Right ventricle myocardium inferior (tissue), 1 donor: ENCODE measurements around the gene MED14. TPM values are rescaled to one million over a fixed set of nuclear protein-coding genes. Genes with fewer than 3 reads are reported as not detected.
"Not testable (repeated sequence)": the region's sequence is repeated elsewhere in the genome, so short reads cannot be mapped to it uniquely, and the experiment has no call there.

Experiments
- ATAC-seq: fragments of 200-7000 bp; cut with Tn5 transposase; one replicate; pipeline ENCODE4 v1.9.1; 2020; ENCODE audit warnings: mild to moderate bottlenecking, moderate library complexity
- DNase-seq: peaks from one replicate; pipeline ENCODE4 v3.0.0; 2021; ENCODE audit errors: missing footprints
- intact Hi-C: fragments of 100-400 bp; cut with DNase I; formaldehyde crosslinking; loops from one replicate; pipeline ENCODE4 v1.11.0; 2022
- total RNA-seq: library from RNA; stranded (reverse); fragmentation: NEBNext Ultra II Directional; extraction: Animal tissue kit (Norgen Biotek cat#: 25700); gene quantifications from one replicate; pipeline ENCODE4 v1.2.1, GENCODE V29; 2021
- donor health status: DM: no; HTN: yes; CAD: no; lungs with severe emphysema.

The MED14 gene
- total RNA-seq, 1 donor from 2014 or later = 26.3 TPM

GRCh38 chrX:40734971-40735324 lies 394 bp downstream of the MED14 start:
- intact Hi-C loops = loop anchor here (1.0 to 10.0 kb wide), 2 partner anchors 20 to 80 kb away; no protein-coding TSS in a partner anchor
- DNase-seq (no peak), ATAC-seq (peak; percentile 6)

GRCh38 chrX:40733706-40734105 lies 1.6 kb downstream of the MED14 start:
- DNase-seq = no peak
- intact Hi-C loops = loop anchor here (10.0 kb wide), 1 partner anchor 79 kb away; no protein-coding TSS in a partner anchor
- no peak for ATAC-seq

DNA sequence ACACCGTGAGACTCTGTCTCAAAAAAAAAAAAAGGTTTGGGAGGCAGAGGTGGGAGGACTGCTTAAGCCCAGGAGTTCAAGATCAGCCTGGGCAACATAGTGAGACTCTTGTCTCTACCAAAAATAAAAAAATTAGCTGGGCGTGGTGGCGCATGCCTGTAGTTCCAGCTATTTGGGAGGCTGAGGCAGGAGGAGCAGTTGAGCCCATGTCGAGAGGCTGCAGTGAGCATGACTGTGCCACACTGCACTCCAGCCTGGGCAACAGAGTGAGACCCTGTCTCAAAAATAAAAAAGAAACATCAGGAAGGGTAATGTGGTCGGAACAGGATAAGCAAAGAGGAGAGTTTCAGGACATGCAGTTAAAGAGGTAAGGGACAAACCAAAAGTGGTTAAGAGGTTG lies 2.8 kb downstream of the MED14 start:
- intact Hi-C loops = loop anchor here (10.0 kb wide), 1 partner anchor 78 kb away; no protein-coding TSS in a partner anchor
- ATAC-seq, DNase-seq: not testable (repeated sequence)

GRCh38 chrX:40729598-40730584 lies 5.5 kb downstream of the MED14 start:
- ATAC-seq = no peak
- DNase-seq = no peak
- intact Hi-C loops = loop anchor here (10.0 kb wide), 1 partner anchor 75 kb away; no protein-coding TSS in a partner anchor

GRCh38 chrX:40727581-40728252 lies 7.6 kb downstream of the MED14 start:
- no peak for ATAC-seq
- DNase-seq = no peak
- intact Hi-C loops = no loop called here

- DNase-seq (no peak), ATAC-seq (no peak)
- intact Hi-C loops = no loop called here
Measured at GRCh38 chrX:40727093-40727492, 8.2 kb downstream of the MED14 start.

DNA sequence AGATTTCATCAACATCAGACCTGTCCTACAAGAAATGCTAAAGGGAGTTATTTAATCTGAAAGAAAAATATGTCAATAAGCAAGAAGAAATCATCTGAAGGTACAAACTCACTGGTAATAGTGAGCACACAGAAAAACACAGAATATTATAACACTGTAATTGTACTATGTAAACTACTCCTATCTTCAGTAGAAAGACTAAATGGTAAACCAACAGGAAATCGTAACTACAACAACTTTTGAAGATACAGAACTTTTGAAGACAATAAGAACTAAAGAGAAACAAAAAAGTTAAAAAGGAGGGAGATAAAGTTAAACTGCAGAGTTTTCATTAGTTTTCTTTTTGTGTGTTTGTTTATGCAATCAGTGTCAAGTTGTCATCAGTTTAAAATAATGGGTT lies 12.4 kb downstream of the MED14 start:
- no peak for ATAC-seq
- DNase-seq = no peak
- intact Hi-C loops = no loop called here

DNA sequence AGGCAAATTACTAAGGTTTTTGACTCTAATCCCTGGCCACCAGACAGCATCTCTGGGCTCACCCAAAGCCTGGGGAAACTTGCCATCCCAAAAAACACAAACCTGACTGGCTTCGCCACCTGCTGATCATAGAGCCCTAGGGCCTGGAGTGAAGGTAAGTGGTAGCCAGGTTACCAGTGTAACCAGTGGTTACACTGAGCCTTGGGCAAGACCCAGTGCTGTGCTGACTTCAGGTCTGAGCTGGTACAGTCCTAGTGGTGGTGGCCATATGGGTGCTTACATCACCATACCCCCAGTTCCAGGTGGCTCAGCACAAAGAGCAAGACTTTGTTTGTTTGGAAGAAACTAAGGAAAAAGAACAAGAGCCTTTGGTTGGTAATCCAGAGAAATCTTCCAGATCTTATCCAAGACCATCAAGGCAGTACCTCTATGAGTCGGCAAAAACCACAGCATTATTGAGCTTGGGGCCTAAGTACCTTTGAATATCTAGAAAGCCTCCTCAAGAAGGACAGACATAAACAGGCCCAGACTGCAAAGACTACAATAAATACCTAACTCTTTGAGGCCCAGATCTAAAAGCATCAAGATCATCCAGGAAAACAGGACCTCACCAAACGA lies 13.7 kb downstream of the MED14 start:
- DNase-seq (no peak), ATAC-seq (no peak)
- intact Hi-C loops = no loop called here

GRCh38 chrX:40720792-40721191 lies 14.6 kb downstream of the MED14 start:
- ATAC-seq (no peak), DNase-seq (no peak)
- intact Hi-C loops = no loop called here

GRCh38 chrX:40720339-40720738 lies 15.0 kb downstream of the MED14 start:
- DNase-seq = no peak
- ATAC-seq = no peak
- intact Hi-C loops = no loop called here

DNA sequence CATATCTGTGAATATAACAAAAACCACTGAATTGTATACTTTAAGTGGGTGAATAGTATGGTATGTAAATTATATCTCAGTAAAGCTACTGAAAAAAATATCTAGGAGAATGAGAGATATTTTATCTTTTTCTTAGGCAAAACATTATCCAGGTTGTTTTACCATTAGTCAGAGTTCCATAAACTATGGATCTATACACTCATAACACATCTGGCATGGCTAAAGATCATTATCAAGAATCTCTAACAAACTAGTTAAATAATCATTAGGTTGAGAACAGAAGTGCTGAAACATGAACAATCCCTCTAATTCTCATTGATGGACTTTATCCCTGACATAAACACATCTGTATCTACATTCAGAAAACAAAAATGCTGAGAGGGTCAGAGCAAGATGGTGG lies 15.6 kb downstream of the MED14 start:
- intact Hi-C loops = no loop called here
- DNase-seq (no peak), ATAC-seq (no peak)

DNA sequence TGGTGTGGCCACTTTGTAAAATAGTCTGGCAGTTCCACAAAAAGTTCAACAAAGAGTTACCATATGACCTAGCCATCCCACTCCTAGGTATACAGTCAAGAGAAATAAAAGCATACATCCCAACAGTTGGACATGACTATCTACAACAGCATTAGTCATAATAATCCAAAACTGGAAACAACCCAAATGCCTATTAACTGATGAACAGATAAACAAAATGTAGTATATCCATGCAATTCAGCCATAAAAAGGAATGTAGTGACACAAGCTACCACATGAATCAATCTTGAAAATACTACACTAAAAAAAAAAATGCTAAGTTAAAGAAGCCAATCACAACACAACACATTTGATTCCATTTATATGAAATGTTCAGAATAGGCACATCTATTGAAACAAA lies 16.1 kb downstream of the MED14 start:
- no peak for ATAC-seq
- DNase-seq = no peak
- intact Hi-C loops = no loop called here

- no peak for DNase-seq
- intact Hi-C loops = no loop called here
- ATAC-seq = no peak
Measured at GRCh38 chrX:40709395-40709794, 25.9 kb downstream of the MED14 start.

DNA sequence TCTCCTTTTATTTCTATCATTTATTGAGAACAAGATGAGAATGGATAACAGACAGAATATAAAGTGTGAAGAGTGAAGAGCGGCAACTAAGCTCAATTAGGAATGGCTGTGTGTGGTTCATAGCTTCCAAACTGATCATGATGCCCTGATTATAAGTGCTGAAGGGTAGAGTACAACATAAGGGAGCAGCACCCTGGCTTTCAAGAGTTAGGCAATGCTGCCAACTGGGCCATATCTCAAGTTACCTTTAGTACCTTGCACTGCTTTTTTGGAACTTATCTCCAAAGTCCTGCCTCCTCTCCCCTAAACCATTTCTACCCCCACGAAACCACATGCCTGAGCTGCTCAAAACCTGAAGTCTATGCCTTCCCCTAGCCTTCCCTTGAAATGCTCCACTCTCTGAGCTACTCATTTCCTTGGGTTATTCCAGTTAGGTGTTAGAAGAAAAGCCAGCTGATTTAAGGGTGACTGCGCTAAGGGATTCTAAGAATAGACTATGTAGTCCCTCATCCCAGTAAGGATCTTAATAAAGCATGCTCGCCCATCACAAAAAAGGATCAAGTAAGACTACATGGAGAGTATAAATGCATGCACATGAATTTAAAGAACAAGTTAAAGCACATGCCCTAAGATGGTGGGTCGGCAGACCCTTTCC lies 29.6 kb downstream of the MED14 start:
- ATAC-seq = no peak
- no peak for DNase-seq
- intact Hi-C loops = no loop called here

DNA sequence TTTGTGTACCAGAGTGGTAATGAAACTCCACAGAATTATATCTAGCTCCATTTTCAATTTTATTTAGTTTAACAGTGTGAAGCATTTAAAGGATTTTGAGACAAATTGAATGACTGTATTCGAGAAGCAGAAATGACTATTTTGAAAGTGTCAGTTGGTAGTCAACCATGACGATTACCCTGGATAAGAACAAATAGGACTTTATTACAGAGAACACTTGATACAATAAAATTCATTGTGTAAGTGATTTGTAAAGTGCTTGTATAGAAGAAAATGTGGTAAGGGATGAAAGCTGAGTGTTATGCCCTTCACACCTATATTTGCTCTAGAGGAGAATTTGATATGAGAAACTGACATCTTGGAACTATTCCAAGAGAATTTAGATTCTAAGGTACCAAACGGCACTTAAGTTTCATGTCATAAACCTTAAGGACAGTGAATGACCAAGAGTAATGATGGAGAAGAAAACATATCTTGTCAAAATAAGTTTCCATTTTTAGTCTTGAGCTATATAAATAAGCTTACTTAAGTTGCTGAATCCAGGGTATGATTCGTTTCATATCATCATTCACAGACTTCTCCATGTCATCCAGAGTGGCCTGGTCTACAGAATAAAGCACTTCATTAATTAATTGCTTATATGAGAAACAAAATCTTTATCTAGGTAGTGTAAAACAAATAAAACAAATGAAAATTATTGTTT lies 34.6 kb downstream of the MED14 start:
- no peak for ATAC-seq
- intact Hi-C loops = no loop called here
- no peak for DNase-seq

DNA sequence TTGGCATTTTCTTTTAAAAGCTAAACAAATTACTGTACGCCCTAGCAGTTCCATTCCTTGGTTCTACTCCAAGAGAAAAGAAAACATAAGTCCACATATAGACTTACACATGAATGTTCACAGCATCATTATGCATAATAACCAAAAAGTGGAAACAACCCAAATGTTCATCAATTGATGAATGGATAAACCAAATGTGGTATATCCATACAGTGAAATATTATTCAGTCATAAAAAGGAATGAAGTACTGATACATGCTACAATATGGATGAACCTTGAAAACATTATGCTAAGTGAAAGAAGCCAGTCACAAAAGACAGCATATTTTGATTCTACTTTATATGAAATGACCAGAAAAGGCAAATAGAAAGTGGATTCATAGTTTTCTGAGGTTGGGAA lies 36.5 kb downstream of the MED14 start:
- intact Hi-C loops = no loop called here
- no peak for ATAC-seq
- DNase-seq = no peak

- DNase-seq (no peak), ATAC-seq (no peak)
- intact Hi-C loops = no loop called here
Measured at GRCh38 chrX:40694802-40695201, 40.5 kb downstream of the MED14 start.

DNA sequence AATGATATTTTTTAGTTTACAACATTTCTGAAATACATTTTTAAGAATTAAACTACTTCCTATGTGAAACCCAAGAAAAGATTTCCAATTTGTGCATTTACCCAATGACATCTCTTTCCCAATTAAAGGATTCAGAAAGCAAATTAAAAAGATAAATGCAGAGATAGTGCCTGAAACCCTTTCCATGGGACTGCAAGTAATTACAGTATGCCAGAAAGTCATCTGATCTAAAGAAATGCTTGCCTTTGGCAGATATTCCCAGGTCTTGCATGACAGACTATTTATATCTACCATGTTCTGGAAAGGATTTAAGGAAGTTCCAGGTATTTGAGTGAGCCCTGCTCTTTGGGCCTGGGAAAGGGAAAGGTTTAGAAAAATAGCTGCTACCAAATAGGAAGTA lies 46.4 kb downstream of the MED14 start:
- intact Hi-C loops = no loop called here
- no peak for ATAC-seq
- no peak for DNase-seq
